ENCODE results near the gene RELB.

DNA sequence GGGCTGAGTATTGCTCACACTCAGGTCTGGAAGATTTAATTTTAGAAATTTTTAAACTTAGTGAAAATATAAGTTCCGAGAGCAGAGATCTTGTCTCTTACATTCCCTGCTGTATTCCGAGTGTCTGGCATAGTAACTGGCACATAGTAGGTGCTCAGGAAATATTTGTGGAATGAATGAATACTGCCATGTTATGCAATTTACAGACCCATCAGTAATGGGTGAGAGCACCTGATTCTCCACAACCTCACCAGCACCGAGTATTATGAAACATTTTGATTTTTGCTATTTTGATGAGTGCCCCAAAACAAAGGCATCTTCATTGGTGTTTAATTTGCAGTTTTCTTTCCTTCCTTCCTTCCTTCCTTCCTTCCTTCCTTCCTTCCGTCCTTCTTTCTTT, 21.8 kb downstream of the RELB start:
- TF ChIP-seq, protein P1, sequence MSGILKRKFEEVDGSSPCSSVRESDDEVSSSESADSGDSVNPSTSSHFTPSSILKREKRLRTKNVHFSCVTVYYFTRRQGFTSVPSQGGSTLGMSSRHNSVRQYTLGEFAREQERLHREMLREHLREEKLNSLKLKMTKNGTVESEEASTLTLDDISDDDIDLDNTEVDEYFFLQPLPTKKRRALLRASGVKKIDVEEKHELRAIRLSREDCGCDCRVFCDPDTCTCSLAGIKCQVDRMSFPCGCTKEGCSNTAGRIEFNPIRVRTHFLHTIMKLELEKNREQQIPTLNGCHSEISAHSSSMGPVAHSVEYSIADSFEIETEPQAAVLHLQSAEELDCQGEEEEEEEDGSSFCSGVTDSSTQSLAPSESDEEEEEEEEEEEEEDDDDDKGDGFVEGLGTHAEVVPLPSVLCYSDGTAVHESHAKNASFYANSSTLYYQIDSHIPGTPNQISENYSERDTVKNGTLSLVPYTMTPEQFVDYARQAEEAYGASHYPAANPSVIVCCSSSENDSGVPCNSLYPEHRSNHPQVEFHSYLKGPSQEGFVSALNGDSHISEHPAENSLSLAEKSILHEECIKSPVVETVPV (CRISPR knock-in tag; IDR thresholded peaks at IDR 0.05), result no peak
- no peak for TF ChIP-seq TCF4 (CRISPR knock-in tag; IDR thresholded peaks at IDR 0.05; ENCODE audit: borderline replicate concordance)
- no peak for TF ChIP-seq RARB (CRISPR knock-in tag; IDR thresholded peaks at IDR 0.05)
- TF ChIP-seq, protein P2, sequence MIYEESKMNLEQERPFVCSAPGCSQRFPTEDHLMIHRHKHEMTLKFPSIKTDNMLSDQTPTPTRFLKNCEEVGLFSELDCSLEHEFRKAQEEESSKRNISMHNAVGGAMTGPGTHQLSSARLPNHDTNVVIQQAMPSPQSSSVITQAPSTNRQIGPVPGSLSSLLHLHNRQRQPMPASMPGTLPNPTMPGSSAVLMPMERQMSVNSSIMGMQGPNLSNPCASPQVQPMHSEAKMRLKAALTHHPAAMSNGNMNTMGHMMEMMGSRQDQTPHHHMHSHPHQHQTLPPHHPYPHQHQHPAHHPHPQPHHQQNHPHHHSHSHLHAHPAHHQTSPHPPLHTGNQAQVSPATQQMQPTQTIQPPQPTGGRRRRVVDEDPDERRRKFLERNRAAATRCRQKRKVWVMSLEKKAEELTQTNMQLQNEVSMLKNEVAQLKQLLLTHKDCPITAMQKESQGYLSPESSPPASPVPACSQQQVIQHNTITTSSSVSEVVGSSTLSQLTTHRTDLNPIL (CRISPR knock-in tag; IDR thresholded peaks at IDR 0.05; ENCODE audit: low read depth), result no peak
- no peak for TF ChIP-seq ZFP3 (CRISPR knock-in tag; IDR thresholded peaks at IDR 0.05)
- TF ChIP-seq, protein P3, sequence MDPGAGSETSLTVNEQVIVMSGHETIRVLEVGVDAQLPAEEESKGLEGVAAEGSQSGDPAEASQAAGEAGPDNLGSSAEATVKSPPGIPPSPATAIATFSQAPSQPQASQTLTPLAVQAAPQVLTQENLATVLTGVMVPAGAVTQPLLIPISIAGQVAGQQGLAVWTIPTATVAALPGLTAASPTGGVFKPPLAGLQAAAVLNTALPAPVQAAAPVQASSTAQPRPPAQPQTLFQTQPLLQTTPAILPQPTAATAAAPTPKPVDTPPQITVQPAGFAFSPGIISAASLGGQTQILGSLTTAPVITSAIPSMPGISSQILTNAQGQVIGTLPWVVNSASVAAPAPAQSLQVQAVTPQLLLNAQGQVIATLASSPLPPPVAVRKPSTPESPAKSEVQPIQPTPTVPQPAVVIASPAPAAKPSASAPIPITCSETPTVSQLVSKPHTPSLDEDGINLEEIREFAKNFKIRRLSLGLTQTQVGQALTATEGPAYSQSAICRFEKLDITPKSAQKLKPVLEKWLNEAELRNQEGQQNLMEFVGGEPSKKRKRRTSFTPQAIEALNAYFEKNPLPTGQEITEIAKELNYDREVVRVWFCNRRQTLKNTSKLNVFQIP (CRISPR knock-in tag; IDR thresholded peaks at IDR 0.05; ENCODE audit: borderline replicate concordance, low read depth), result no peak
- TF ChIP-seq BACH2 (CRISPR knock-in tag; IDR thresholded peaks at IDR 0.05; ENCODE audit: borderline replicate concordance), result no peak
- TF ChIP-seq, protein P4, sequence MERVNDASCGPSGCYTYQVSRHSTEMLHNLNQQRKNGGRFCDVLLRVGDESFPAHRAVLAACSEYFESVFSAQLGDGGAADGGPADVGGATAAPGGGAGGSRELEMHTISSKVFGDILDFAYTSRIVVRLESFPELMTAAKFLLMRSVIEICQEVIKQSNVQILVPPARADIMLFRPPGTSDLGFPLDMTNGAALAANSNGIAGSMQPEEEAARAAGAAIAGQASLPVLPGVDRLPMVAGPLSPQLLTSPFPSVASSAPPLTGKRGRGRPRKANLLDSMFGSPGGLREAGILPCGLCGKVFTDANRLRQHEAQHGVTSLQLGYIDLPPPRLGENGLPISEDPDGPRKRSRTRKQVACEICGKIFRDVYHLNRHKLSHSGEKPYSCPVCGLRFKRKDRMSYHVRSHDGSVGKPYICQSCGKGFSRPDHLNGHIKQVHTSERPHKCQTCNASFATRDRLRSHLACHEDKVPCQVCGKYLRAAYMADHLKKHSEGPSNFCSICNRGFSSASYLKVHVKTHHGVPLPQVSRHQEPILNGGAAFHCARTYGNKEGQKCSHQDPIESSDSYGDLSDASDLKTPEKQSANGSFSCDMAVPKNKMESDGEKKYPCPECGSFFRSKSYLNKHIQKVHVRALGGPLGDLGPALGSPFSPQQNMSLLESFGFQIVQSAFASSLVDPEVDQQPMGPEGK (CRISPR knock-in tag; IDR thresholded peaks at IDR 0.05; ENCODE audit: borderline replicate concordance), result no peak

Data from SK-N-SH treated with all-trans-retinoic acid at 6 μM for 48 hours (cell line).